Measurements from ENCODE around the gene NPB.
A peak's percentile ranks its signal among the peaks of the same experiment; 100 is the strongest.

Gene NPB

DNA sequence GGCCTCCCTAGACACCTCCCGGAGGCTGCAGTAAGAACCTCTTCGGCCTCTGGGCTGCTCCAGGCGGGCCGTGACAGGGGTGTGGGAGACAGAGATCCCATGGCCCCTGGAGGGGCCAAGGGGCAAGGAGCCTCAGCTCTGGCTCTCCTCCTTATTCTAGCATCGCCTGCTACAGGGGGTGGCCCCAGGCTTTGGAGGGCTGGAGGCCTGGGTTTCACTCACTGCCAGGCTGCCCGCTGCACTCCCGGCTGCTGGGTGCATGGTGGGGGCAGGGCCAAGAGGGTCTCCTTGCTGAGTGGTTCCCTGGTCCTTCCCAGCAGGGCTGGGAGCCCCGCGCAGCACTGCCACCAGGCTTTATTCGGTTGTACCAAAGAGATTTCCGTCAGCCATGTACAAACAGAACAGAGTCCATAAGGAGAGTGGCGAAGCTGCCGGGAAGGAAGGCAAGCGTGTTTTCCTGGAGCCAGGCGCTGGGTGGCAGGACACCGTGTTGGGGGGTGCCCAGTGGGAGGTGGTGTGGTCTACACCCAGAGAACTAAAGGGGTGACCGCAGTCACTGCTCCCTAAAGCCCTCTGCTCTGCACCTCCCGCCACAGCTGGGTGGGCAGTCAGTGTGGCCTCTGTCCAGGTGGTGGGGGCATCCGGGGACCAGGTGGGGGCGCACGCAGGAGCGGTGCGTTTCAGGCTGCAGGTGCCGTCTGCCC lies 2.0 kb downstream of the NPB start:
- TF ChIP-seq TAF1 (IDR thresholded peaks at IDR 0.05; ENCODE audit: low read depth) (no peak), TEAD4 (IDR thresholded peaks at IDR 0.05) (no peak), NFIC (IDR thresholded peaks at IDR 0.05) (no peak)
- TF ChIP-seq, protein P1, sequence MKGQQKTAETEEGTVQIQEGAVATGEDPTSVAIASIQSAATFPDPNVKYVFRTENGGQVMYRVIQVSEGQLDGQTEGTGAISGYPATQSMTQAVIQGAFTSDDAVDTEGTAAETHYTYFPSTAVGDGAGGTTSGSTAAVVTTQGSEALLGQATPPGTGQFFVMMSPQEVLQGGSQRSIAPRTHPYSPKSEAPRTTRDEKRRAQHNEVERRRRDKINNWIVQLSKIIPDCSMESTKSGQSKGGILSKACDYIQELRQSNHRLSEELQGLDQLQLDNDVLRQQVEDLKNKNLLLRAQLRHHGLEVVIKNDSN (IDR thresholded peaks at IDR 0.05), result no peak

DNA sequence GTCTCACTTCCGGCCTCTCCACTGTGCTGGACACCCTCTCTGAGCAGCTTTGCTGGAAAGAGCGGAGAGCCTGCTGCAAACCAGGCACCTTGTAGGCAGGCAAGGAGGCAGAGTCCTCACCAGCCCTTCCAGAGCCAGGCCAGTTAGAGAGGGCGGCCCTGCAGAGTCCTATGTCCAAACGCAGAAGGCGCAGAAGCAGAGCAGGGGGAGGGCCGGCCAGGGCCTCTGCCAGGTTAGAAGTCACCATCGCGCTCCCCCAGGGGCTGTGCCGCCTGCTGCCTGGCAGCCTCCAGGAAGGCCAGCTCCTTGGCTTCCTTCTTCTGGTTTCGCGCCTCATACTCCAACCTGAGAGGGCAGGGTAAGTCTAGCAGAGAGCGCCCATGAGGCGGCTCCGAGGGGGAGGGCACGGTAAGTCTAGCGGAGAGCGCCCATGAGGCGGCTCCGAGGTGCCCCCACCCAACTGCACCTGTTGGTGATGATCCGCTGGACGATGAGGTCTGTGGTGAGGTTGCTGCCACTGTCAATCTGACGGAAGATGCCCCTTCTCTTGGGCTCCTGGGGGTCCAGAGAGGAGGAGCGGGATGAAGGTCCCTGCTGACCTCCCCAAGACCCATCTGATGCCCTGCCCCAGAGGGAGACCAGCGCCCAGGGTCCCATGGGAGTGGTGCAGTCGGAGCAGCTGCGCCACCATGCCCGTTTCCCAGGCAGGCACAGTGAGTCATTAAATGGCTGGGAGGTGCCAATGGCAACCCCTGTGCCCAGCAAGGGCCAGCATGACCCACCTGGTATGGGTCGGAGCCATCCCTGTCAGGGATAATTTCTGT lies 2.8 kb downstream of the NPB start:
- TF ChIP-seq CREB1 (IDR thresholded peaks at IDR 0.05; ENCODE audit: low read depth) (no peak), EGR1 (IDR thresholded peaks at IDR 0.05) (no peak), TCF12 (IDR thresholded peaks at IDR 0.05; ENCODE audit: low read depth) (no peak), EP300 (IDR thresholded peaks at IDR 0.05; ENCODE audit: borderline replicate concordance) (no peak), YY1 (IDR thresholded peaks at IDR 0.05; ENCODE audit: low read depth) (no peak)

DNA sequence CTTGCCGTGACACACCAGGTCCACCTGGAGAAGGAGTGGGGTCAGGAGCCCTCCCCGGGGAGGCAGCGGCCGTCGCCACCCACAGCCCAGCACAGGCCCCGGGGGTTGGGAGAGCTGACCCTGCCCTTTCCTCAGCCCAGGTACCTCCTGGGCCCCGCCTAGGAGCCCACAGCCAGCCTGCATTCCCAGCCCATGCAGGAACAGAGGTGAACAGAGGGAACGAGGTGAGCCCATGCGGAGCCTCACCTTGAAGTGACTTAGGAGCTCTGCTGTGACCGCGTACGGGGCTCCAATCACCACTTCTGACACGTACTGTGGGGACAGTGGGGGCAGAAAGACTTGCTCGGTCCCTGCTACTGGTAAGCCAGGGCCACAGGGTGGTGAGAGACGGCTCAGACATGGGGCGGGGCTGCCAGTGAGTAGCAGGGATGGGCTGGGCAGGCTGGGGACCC lies 3.4 kb downstream of the NPB start:
- TF ChIP-seq TAF1 (IDR thresholded peaks at IDR 0.05; ENCODE audit: low read depth) (no peak), EGR1 (IDR thresholded peaks at IDR 0.05) (no peak), ZBTB7A (IDR thresholded peaks at IDR 0.05; ENCODE audit: low read depth) (no peak), NFIC (IDR thresholded peaks at IDR 0.05) (no peak), RAD21 (IDR thresholded peaks at IDR 0.05; ENCODE audit: low read depth) (no peak), EP300 (IDR thresholded peaks at IDR 0.05; ENCODE audit: borderline replicate concordance) (no peak), CREB1 (IDR thresholded peaks at IDR 0.05; ENCODE audit: low read depth) (no peak), CEBPB (IDR thresholded peaks at IDR 0.05) (no peak), TEAD4 (IDR thresholded peaks at IDR 0.05) (no peak), FOXM1 (IDR thresholded peaks at IDR 0.05; ENCODE audit: borderline replicate concordance, low read depth) (no peak), YY1 (IDR thresholded peaks at IDR 0.05; ENCODE audit: low read depth) (no peak)
- TF ChIP-seq, protein P2, sequence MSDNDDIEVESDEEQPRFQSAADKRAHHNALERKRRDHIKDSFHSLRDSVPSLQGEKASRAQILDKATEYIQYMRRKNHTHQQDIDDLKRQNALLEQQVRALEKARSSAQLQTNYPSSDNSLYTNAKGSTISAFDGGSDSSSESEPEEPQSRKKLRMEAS (IDR thresholded peaks at IDR 0.05), result no peak
- TF ChIP-seq, protein P3, sequence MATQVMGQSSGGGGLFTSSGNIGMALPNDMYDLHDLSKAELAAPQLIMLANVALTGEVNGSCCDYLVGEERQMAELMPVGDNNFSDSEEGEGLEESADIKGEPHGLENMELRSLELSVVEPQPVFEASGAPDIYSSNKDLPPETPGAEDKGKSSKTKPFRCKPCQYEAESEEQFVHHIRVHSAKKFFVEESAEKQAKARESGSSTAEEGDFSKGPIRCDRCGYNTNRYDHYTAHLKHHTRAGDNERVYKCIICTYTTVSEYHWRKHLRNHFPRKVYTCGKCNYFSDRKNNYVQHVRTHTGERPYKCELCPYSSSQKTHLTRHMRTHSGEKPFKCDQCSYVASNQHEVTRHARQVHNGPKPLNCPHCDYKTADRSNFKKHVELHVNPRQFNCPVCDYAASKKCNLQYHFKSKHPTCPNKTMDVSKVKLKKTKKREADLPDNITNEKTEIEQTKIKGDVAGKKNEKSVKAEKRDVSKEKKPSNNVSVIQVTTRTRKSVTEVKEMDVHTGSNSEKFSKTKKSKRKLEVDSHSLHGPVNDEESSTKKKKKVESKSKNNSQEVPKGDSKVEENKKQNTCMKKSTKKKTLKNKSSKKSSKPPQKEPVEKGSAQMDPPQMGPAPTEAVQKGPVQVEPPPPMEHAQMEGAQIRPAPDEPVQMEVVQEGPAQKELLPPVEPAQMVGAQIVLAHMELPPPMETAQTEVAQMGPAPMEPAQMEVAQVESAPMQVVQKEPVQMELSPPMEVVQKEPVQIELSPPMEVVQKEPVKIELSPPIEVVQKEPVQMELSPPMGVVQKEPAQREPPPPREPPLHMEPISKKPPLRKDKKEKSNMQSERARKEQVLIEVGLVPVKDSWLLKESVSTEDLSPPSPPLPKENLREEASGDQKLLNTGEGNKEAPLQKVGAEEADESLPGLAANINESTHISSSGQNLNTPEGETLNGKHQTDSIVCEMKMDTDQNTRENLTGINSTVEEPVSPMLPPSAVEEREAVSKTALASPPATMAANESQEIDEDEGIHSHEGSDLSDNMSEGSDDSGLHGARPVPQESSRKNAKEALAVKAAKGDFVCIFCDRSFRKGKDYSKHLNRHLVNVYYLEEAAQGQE (IDR thresholded peaks at IDR 0.05; ENCODE audit: low read depth), result no peak
- TF ChIP-seq, protein P1 (IDR thresholded peaks at IDR 0.05), result no peak

DNA sequence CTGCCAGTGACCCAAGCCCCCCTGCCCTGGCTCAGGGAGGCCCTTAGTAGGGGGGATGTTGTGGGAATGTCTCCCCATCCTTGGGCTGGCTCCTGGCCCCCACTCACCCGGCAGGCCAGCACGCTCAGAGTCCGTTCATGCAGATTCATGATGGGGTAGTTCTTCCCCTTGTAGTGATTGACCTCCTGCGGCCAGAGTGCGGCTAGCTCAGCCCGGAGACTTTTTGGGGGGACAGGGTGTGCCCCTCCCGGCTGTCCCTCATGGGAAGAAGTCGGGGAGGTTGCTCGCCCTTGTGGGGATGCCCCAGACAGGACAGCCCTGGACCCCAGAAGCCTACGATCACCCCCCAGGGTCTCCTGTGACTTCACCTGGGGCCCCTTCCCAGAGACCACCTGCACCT lies 4.0 kb downstream of the NPB start:
- no peak for TF ChIP-seq NFIC (IDR thresholded peaks at IDR 0.05)
- TF ChIP-seq CEBPB (IDR thresholded peaks at IDR 0.05), result no peak
- TF ChIP-seq CREB1 (IDR thresholded peaks at IDR 0.05; ENCODE audit: low read depth), result no peak

DNA sequence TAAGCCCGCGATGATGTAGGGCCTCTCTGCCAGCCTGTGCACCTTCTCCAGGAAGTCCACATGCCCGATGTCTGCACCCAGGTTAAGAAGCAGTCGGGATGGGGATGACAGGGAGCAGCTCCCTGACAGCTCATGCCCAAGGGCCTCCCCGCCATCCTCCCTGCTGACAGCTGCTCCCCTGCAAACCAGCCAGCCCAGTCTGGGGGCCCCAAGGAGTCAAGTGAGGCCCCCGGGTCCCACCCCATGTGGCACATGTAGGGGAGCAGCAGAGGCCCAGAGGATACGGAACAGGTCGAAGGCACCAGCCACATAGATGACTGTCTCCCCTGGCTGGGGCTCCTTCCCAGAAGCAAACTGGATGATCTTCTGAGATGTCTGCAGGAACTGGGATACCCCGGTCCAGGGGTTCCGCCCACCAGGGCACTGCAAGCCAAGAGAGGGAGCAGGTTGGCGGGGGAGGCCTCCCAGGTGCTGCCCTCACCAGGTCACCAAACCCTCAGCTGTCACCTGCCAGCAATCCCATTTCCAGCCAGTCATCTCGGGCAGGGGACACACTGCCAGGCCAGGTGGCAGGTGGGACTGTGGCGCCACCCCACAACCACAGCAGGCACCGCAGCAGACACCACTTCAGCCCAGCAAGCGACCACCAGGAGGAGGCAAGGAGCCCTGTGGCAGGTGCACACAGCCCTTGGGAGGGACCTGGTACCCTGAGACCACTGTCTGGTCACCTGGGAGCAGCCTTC lies 4.6 kb downstream of the NPB start:
- TF ChIP-seq, protein P2 (IDR thresholded peaks at IDR 0.05), result no peak
- TF ChIP-seq EGR1 (IDR thresholded peaks at IDR 0.05) (no peak), EP300 (IDR thresholded peaks at IDR 0.05; ENCODE audit: borderline replicate concordance) (no peak), RAD21 (IDR thresholded peaks at IDR 0.05; ENCODE audit: low read depth) (peak; percentile 4; the same call in 1 of the 2 replicates), CEBPB (IDR thresholded peaks at IDR 0.05) (no peak), NFIC (IDR thresholded peaks at IDR 0.05) (no peak)
- TF ChIP-seq, protein P1 (IDR thresholded peaks at IDR 0.05), result no peak

DNA sequence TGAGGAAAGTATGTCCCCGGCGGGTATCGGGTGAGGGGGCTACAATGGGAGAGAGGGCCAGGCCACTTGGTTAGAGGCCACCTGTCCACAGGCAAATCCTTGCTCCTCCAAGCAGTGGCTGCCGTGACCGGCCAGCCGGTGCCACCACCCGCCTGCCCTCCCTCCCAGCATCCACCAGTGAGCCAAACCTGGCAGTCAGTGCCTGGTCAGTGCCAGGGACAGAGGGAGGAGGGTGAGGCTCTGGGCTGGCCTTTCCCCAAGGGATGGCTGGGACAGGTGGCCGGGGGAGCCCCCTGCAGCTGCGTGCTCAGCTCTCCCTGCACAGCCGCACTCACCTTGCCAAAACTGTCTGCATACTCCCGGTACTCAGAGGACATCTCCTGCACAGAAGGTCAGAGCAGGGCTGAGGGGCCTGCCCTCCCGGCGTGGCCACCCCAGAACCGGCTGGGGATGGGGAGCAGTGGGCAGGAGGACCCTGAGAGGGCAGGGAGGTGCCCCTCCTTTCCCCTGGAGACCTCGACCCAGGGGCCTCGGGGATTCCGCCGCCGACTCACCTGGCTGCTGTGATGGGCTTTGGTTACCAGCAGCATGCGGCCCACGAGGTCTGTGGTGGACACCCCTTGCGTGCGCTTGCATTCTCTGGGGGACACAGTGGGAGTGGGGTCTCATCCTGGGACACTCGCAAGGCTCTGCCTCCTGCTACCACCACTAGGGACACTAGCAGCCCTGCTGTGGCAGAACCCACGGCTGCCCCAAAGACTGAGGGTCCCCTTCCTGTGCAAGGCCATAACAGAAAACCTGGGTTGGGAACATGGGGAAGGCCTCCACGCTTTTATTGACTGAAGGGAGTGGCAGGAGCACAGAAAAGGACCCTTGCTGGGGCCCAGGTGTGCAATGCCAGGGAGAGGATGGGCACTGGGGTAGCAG lies 5.4 kb downstream of the NPB start:
- no peak for TF ChIP-seq TEAD4 (IDR thresholded peaks at IDR 0.05)
- TF ChIP-seq YY1 (IDR thresholded peaks at IDR 0.05; ENCODE audit: low read depth), result no peak
- TF ChIP-seq, protein P2 (IDR thresholded peaks at IDR 0.05), result no peak
- TF ChIP-seq FOXM1 (IDR thresholded peaks at IDR 0.05; ENCODE audit: borderline replicate concordance, low read depth), result no peak
- TF ChIP-seq NFIC (IDR thresholded peaks at IDR 0.05), result no peak
- TF ChIP-seq CEBPB (IDR thresholded peaks at IDR 0.05), result no peak
- TF ChIP-seq EGR1 (IDR thresholded peaks at IDR 0.05), result no peak
- no peak for TF ChIP-seq EP300 (IDR thresholded peaks at IDR 0.05; ENCODE audit: borderline replicate concordance)
- no peak for TF ChIP-seq TCF12 (IDR thresholded peaks at IDR 0.05; ENCODE audit: low read depth)
- no peak for TF ChIP-seq CREB1 (IDR thresholded peaks at IDR 0.05; ENCODE audit: low read depth)

All from Ishikawa (cell line).